PFSK-1 (cell line): ENCODE data around the gene SELENBP1.

ENCODE experiments used
- FOXP2 ChIP-seq: optimal IDR thresholded peaks from 2 replicates; pipeline ENCODE3; 2011; ENCODE audit warnings: borderline replicate concordance, control low read depth, inconsistent platforms; ENCODE audit not compliant: insufficient read depth; ENCODE audit errors: extremely low read length, extremely low read depth
- POLR2AphosphoS5 ChIP-seq: IDR thresholded peaks from 2 replicates; pipeline ENCODE4 v1.6.1; 2012; ENCODE audit warnings: low read depth, mild to moderate bottlenecking, control low read depth, low read length, moderate library complexity
- REST ChIP-seq, 2 experiments: IDR thresholded peaks; 2 replicates each; pipeline versions ENCODE4 v1.6.1 to v1.8.0; 2011 to 2012; ENCODE audit warnings: low read depth in 2 of 2, low read length in 2 of 2, control low read depth in 1 of 2, inconsistent platforms in 1 of 2, mild to moderate bottlenecking in 1 of 2, moderate library complexity in 1 of 2; ENCODE audit not compliant: insufficient read depth in 1 of 2
- SIN3A ChIP-seq: IDR thresholded peaks from 2 replicates; pipeline ENCODE4 v1.6.1; 2012; ENCODE audit warnings: mild to moderate bottlenecking, low read length, moderate library complexity, borderline replicate concordance; ENCODE audit not compliant: insufficient read depth
- TAF1 ChIP-seq: IDR thresholded peaks from 2 replicates; pipeline ENCODE4 v1.6.1; 2012; ENCODE audit warnings: low read length, control low read depth, borderline replicate concordance; ENCODE audit not compliant: insufficient read depth

Gene SELENBP1

GRCh38 chr1:151325231-151325630 is 47.3 kb downstream of the SELENBP1 start:
- no peak for TF ChIP-seq TAF1
- TF ChIP-seq REST (IDR thresholded peaks at IDR 0.05; ENCODE audit: insufficient read depth in 1 of 2, low read depth in 2 of 2, low read length in 2 of 2) = no peak
- no peak for TF ChIP-seq FOXP2
- TF ChIP-seq SIN3A = no peak
- TF ChIP-seq POLR2AphosphoS5 = no peak

- no peak for TF ChIP-seq SIN3A
- TF ChIP-seq POLR2AphosphoS5 = no peak
- TF ChIP-seq REST (IDR thresholded peaks at IDR 0.05; ENCODE audit: insufficient read depth in 1 of 2, low read depth in 2 of 2, low read length in 2 of 2) = no peak
- no peak for TF ChIP-seq FOXP2
- TF ChIP-seq TAF1 = no peak
Observed at GRCh38 chr1:151324390-151324930, 48.0 kb downstream of the SELENBP1 start.

GRCh38 chr1:151318975-151319374 is 53.5 kb downstream of the SELENBP1 start:
- no peak for TF ChIP-seq TAF1
- TF ChIP-seq FOXP2 = no peak
- no peak for TF ChIP-seq REST (IDR thresholded peaks at IDR 0.05; ENCODE audit: insufficient read depth in 1 of 2, low read depth in 2 of 2, low read length in 2 of 2)
- TF ChIP-seq SIN3A = no peak
- TF ChIP-seq POLR2AphosphoS5 = no peak

DNA sequence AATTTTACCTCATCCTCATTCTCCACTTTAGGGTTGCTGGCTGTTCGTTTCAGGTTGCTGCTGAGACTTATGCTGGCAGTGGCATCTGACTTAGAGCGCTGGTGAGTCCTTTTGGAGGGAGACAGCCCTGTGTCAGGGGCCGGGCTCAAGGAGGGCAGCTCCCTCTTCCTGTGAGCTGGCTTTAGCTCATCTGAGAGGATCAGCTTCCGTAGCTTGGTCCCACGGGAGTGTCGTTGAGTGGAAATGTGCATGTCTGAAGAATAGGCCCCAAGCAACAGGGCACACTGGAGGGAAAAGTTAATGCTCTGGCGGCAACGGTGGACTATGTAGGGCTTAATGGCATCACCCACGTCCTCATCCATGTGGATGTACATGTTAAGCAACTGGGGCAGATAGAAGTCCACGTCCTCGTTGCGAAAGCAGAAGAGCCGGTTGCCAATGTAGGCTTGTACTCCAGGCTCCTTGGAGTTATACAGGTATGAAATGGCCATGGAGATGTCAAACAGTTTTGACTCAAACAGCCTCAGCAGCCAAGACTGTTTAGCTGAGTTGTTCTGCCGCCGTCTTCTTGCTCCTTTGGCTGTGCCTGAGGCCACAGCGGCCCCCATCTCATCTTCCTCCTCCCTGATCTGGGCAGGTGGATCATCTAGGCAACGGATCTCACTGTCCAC is 56.8 kb downstream of the SELENBP1 start:
- no peak for TF ChIP-seq TAF1
- no peak for TF ChIP-seq SIN3A
- TF ChIP-seq REST (IDR thresholded peaks at IDR 0.05; ENCODE audit: insufficient read depth in 1 of 2, low read depth in 2 of 2, low read length in 2 of 2) = no peak
- TF ChIP-seq FOXP2 = no peak
- TF ChIP-seq POLR2AphosphoS5 = no peak
